Astrocyte (in vitro differentiated cells and primary cell): ENCODE measurements around the gene SLC44A1. TPM values are rescaled to one million over a fixed set of nuclear protein-coding genes. Genes with fewer than 3 reads are reported as not detected.

Experiments used
- DNase-seq: peaks from one replicate; pipeline ENCODE4 v3.0.0-alpha.2; 2010; ENCODE audit warnings: low read depth
- FAIRE-seq: peaks from 2 replicates; lab custom pipeline; 2011; peaks lifted over from hg19 to GRCh38; lab: Jason Lieb, UNC
- H2AFZ ChIP-seq: 2 replicates; pipeline ENCODE4 v1.6.0; 2012; ENCODE audit warnings: low read depth, low read length, inconsistent platforms
- H3K27ac ChIP-seq: 2 replicates; pipeline ENCODE4 v1.5.1; 2011; ENCODE audit warnings: low read depth, low read length, inconsistent platforms
- H3K27me3 ChIP-seq: 2 replicates; pipeline ENCODE4 v1.6.0; 2011; ENCODE audit warnings: low read length, inconsistent platforms; ENCODE audit not compliant: insufficient read depth
- H3K36me3 ChIP-seq: 2 replicates; pipeline ENCODE4 v1.5.1; 2011; ENCODE audit warnings: low read length, inconsistent platforms; ENCODE audit not compliant: insufficient read depth
- H3K4me1 ChIP-seq: 2 replicates; pipeline ENCODE4 v1.5.1; 2011; ENCODE audit warnings: low read length, inconsistent platforms; ENCODE audit not compliant: insufficient read depth
- H3K4me2 ChIP-seq: 2 replicates; pipeline ENCODE4 v1.6.0; 2012; ENCODE audit warnings: low read length, inconsistent platforms
- H3K4me3 ChIP-seq: 2 replicates; pipeline ENCODE4 v1.5.1; 2011; ENCODE audit warnings: low read depth, mild to moderate bottlenecking, low read length, inconsistent platforms; ENCODE audit not compliant: insufficient read depth
- H3K79me2 ChIP-seq: 2 replicates; pipeline ENCODE4 v1.6.0; 2012; ENCODE audit warnings: mild to moderate bottlenecking, low read length, inconsistent platforms; ENCODE audit not compliant: insufficient read depth
- H3K9ac ChIP-seq: 2 replicates; pipeline ENCODE4 v1.6.0; 2012; ENCODE audit warnings: mild to moderate bottlenecking, low read length, inconsistent platforms
- H3K9me3 ChIP-seq: 2 replicates; pipeline ENCODE4 v1.5.1; 2012; ENCODE audit warnings: low read depth, mild to moderate bottlenecking, low read length, inconsistent platforms; ENCODE audit not compliant: insufficient read depth
- H4K20me1 ChIP-seq: 2 replicates; pipeline ENCODE4 v1.6.0; 2012; ENCODE audit warnings: low read length, inconsistent platforms; ENCODE audit not compliant: insufficient read depth
- H3K27ac Mint-ChIP-seq: one replicate; pipeline ENCODE4 v1.8.0; 2021; ENCODE audit warnings: mild to moderate bottlenecking, mixed read lengths; ENCODE audit not compliant: unreplicated experiment
- H3K27me3 Mint-ChIP-seq: one replicate; pipeline ENCODE4 v1.8.0; 2021; ENCODE audit warnings: low read depth, mixed read lengths; ENCODE audit not compliant: unreplicated experiment
- H3K36me3 Mint-ChIP-seq: one replicate; pipeline ENCODE4 v1.8.0; 2021; ENCODE audit warnings: low read depth, mixed read lengths; ENCODE audit not compliant: unreplicated experiment
- H3K4me1 Mint-ChIP-seq: one replicate; pipeline ENCODE4 v1.8.0; 2021; ENCODE audit warnings: low read depth, mixed read lengths; ENCODE audit not compliant: unreplicated experiment
- H3K4me3 Mint-ChIP-seq: one replicate; pipeline ENCODE4 v1.8.0; 2021; ENCODE audit warnings: mild to moderate bottlenecking, moderate library complexity, mixed read lengths; ENCODE audit not compliant: unreplicated experiment
- H3K9me3 Mint-ChIP-seq: one replicate; pipeline ENCODE4 v1.8.0; 2021; ENCODE audit warnings: mild to moderate bottlenecking, mixed read lengths; ENCODE audit not compliant: unreplicated experiment
- EZH2 ChIP-seq: IDR thresholded peaks from 2 replicates; pipeline ENCODE4 v1.6.1; 2012; ENCODE audit warnings: mild to moderate bottlenecking, low read length, inconsistent platforms; ENCODE audit not compliant: insufficient read depth
- total RNA-seq: library from RNA; stranded (reverse); gene quantifications from 2 replicates; pipeline ENCODE4 v1.2.1, GENCODE V29; 2021
- TF ChIP-seq, protein P1 (sequence below): IDR thresholded peaks from 2 replicates; pipeline ENCODE4 v1.5.1; 2011; ENCODE audit warnings: low read depth, mild to moderate bottlenecking, inconsistent platforms, low read length, moderate library complexity; ENCODE audit not compliant: insufficient read depth

SLC44A1 gene
- total RNA-seq, 1 donor from 2014 or later, result 43.8 TPM

DNA sequence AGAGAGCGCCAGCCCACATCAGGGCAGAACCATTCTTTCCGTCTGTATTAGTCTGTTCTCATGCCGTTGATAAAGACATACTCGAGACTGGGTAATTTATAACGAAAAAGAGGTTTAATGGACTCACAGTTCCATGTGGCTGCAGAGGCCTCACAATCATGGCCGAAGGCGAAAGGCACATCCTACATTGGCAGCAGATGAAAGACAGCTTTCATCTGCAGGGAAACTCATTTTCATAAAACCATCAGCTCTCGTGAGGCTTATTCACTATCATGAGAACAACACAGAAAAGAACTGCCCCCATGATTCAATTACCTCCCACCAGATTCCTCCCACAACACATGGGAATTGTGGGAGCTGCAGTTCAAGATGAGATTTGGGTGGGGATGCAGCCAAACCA is 198.7 kb downstream of the SLC44A1 start:
- Histone ChIP-seq H3K9ac (no peak overlapping the region), H3K27ac (no peak overlapping the region), H3K9me3 (no peaks in the 10 kb centered on the region), H4K20me1 (no peaks in the 10 kb centered on the region), H3K4me3 (no peak overlapping the region), H3K27me3 (no peaks in the 10 kb centered on the region), H3K4me2 (no peak overlapping the region), H3K79me2 (no peaks in the 10 kb centered on the region), H2AFZ (no peak overlapping the region), H3K4me1 (peaks cover 9% of the 10 kb centered on the region), H3K36me3 (no peaks in the 10 kb centered on the region)
- Mint-ChIP-seq H3K4me1 (peaks cover 12% of the 10 kb centered on the region), H3K27me3 (no peaks in the 10 kb centered on the region), H3K27ac (no peak overlapping the region), H3K36me3 (no peaks in the 10 kb centered on the region), H3K4me3 (no peak overlapping the region), H3K9me3 (no peaks in the 10 kb centered on the region)
- DNase-seq, result no peak
- FAIRE-seq, result no peak
- TF ChIP-seq, protein P1, sequence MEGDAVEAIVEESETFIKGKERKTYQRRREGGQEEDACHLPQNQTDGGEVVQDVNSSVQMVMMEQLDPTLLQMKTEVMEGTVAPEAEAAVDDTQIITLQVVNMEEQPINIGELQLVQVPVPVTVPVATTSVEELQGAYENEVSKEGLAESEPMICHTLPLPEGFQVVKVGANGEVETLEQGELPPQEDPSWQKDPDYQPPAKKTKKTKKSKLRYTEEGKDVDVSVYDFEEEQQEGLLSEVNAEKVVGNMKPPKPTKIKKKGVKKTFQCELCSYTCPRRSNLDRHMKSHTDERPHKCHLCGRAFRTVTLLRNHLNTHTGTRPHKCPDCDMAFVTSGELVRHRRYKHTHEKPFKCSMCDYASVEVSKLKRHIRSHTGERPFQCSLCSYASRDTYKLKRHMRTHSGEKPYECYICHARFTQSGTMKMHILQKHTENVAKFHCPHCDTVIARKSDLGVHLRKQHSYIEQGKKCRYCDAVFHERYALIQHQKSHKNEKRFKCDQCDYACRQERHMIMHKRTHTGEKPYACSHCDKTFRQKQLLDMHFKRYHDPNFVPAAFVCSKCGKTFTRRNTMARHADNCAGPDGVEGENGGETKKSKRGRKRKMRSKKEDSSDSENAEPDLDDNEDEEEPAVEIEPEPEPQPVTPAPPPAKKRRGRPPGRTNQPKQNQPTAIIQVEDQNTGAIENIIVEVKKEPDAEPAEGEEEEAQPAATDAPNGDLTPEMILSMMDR, result no peak
- TF ChIP-seq EZH2, result no peak

DNA sequence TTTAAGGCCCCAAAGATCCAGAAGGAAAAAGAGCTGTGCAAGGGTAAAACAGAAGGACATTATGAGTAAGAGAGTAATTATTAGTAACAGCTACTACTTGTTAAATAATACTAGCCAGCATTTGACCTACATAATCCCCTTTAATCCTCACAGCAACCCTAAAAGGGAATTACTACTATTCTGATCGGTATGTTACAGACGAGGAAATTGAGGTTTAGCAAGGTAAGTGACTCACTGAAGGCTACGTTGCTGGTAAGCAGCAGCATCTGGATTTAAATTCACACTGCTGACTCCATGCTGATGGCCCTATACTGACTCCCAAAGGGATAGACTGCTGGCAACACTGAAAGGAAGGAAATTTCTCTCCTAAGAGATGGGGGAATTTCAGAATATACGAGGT is 199.7 kb downstream of the SLC44A1 start:
- Histone ChIP-seq H3K4me1 (peaks cover 5% of the 10 kb centered on the region), H3K27me3 (no peaks in the 10 kb centered on the region), H3K9me3 (no peaks in the 10 kb centered on the region), H3K79me2 (peaks cover 9% of the 10 kb centered on the region), H4K20me1 (no peaks in the 10 kb centered on the region), H3K4me3 (no peak overlapping the region), H2AFZ (no peak overlapping the region), H3K9ac (no peak overlapping the region), H3K27ac (no peak overlapping the region), H3K4me2 (no peak overlapping the region), H3K36me3 (no peaks in the 10 kb centered on the region)
- no peak for FAIRE-seq
- no peak overlapping the region for H3K4me3 Mint-ChIP-seq
- peaks cover 7% of the 10 kb centered on the region for H3K4me1 Mint-ChIP-seq
- H3K27ac Mint-ChIP-seq, result no peak overlapping the region
- TF ChIP-seq EZH2, result no peak
- TF ChIP-seq, protein P1, result no peak
- no peaks in the 10 kb centered on the region for H3K36me3 Mint-ChIP-seq
- H3K9me3 Mint-ChIP-seq, result no peaks in the 10 kb centered on the region
- H3K27me3 Mint-ChIP-seq, result no peaks in the 10 kb centered on the region
- peak; percentile 65 for DNase-seq

DNA sequence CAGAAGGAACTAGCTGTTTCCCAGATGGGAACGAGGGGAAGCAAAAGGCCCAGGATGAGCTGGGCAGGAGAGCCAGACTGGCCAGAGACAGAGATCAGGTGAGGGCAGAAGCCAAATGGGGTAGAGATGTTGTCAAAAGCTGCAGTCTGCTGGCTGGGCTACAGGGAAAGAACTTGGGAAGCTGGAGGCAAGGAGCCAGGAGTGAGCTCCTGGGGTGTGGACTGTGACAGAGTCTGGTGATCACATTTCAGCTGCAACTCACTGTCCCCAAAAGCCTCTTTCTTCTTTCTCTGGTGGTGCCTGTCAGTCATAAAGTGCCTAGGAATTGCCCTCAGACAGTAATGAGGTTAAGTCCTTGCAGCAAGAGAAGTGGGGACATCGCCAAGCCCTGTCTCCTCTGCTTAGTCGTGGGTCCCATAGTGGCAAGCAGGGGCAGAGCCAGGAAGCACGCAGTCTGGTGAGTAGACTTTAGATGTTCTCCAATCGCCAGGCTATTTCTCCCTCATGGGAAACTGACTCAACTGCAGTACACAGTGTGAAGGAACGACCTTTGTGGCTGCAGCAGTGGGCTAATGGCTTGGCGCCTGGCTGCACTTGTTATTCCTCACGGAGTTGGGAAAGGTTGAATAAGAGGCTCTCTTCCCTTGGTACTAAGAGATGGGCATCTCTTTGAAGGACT is 200.9 kb downstream of the SLC44A1 start:
- Mint-ChIP-seq H3K27ac (no peak overlapping the region), H3K4me1 (peaks cover 8% of the 10 kb centered on the region)
- peak overlapping the region; percentile 42 for H2AFZ ChIP-seq

More for the DNA sequence above, 200.9 kb downstream of the SLC44A1 start:
- no peaks in the 10 kb centered on the region for H3K9me3 Mint-ChIP-seq
- H3K36me3 Mint-ChIP-seq, result no peaks in the 10 kb centered on the region
- H3K27me3 Mint-ChIP-seq, result no peaks in the 10 kb centered on the region
- Histone ChIP-seq H3K9ac (no peak overlapping the region), H3K4me1 (peaks cover 9% of the 10 kb centered on the region), H4K20me1 (peaks cover 4% of the 10 kb centered on the region), H3K4me2 (no peak overlapping the region), H3K27me3 (no peaks in the 10 kb centered on the region), H3K4me3 (no peak overlapping the region), H3K36me3 (no peaks in the 10 kb centered on the region), H3K27ac (no peak overlapping the region), H3K9me3 (no peaks in the 10 kb centered on the region), H3K79me2 (peaks cover 21% of the 10 kb centered on the region)
- no peak for TF ChIP-seq EZH2
- TF ChIP-seq, protein P1, result no peak
- H3K4me3 Mint-ChIP-seq, result no peak overlapping the region
- FAIRE-seq (no peak), DNase-seq (peak; percentile 45)
